Keratinocyte (primary cell): ENCODE measurements around the gene KCNH2.
A peak's percentile ranks its signal among the peaks of the same experiment; 100 is the strongest.

Experiments
- CTCF ChIP-seq, 3 experiments: IDR thresholded peaks in 1 of 3; conservative IDR thresholded peaks in 1 of 3; optimal IDR thresholded peaks in 1 of 3; 2 replicates in 2 of 3; 3 replicates in 1 of 3; pipeline versions ENCODE3 to v1.5.1; 2011; ENCODE audit warnings: low read length in 3 of 3, mild to moderate bottlenecking in 3 of 3, moderate library complexity in 2 of 3, control low read depth in 1 of 3, inconsistent platforms in 1 of 3; ENCODE audit not compliant: insufficient read depth in 2 of 3; ENCODE audit errors: extremely low read depth in 1 of 3
- EZH2 ChIP-seq: IDR thresholded peaks from one replicate; pipeline ENCODE4 v1.6.1; 2012; ENCODE audit warnings: inconsistent platforms, mild to moderate bottlenecking, low read length, moderate library complexity

GRCh38 chr7:150986099-150986512, 8.0 kb upstream of the KCNH2 start:
- peak; percentile 52 to 90 (median 75) for TF ChIP-seq CTCF (optimal IDR thresholded peaks at IDR 0.05 in 1 of 3, IDR thresholded peaks at IDR 0.05 in 1 of 3, conservative IDR thresholded peaks at IDR 0.05 in 1 of 3; ENCODE audit: extremely low read depth in 1 of 3, insufficient read depth in 2 of 3, low read length in 3 of 3)
- TF ChIP-seq EZH2 = no peak
